Testis (tissue), 2 donors: Measurements from ENCODE around the gene ZNF423.

Experiments used
- POLR2A ChIP-seq: fragments of 450-650 bp; IDR thresholded peaks from one replicate; pipeline ENCODE4 v1.6.1; 2017; ENCODE audit warnings: antibody characterized with exemption, mild to moderate bottlenecking, moderate library complexity
- TF ChIP-seq, protein P1 (sequence below), 3 experiments: fragments of 450-650 bp in 2 of 3; fragments of 200-600 bp in 1 of 3; sonication (generic) in 1 of 3; IDR thresholded peaks; one replicate each; pipeline ENCODE4 v1.5.1; 2016 to 2019; ENCODE audit warnings: antibody characterized with exemption in 3 of 3, mild to moderate bottlenecking in 2 of 3, moderate library complexity in 1 of 3

DNA sequence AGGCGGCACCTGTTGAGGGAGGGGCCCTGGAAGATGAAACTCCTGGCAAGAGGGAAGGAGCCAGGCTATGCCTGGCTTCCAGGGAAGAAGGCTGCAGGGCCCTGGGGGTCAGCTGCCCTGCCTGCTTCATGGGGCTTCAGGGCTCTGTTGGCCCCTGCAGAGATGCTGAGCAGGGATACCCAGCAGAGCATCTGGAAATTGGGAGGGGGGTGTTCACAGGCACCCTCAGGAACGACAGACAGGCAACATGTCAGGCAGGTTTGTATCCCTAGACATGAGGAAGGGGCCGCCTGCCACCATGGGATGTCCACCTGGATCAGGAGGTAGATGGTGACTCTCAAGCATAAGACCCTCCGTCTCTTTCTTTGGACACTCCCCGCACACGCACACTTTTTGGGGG lies 13.8 kb upstream of the ZNF423 start:
- no peak for TF ChIP-seq POLR2A
- TF ChIP-seq, protein P1, sequence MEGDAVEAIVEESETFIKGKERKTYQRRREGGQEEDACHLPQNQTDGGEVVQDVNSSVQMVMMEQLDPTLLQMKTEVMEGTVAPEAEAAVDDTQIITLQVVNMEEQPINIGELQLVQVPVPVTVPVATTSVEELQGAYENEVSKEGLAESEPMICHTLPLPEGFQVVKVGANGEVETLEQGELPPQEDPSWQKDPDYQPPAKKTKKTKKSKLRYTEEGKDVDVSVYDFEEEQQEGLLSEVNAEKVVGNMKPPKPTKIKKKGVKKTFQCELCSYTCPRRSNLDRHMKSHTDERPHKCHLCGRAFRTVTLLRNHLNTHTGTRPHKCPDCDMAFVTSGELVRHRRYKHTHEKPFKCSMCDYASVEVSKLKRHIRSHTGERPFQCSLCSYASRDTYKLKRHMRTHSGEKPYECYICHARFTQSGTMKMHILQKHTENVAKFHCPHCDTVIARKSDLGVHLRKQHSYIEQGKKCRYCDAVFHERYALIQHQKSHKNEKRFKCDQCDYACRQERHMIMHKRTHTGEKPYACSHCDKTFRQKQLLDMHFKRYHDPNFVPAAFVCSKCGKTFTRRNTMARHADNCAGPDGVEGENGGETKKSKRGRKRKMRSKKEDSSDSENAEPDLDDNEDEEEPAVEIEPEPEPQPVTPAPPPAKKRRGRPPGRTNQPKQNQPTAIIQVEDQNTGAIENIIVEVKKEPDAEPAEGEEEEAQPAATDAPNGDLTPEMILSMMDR (IDR thresholded peaks at IDR 0.05), result no peak
